ENCODE results near the gene GFAP.
"Not testable (repeated sequence)": the region's sequence is repeated elsewhere in the genome, so short reads cannot be mapped to it uniquely, and the experiment has no call there.

Gene GFAP

GRCh38 chr17:44948315-44948795 lies 33.1 kb upstream of the GFAP start:
- TF ChIP-seq ZFX (IDR thresholded peaks at IDR 0.05), result no peak
- TF ChIP-seq CTCF (conservative IDR thresholded peaks at IDR 0.05), result no peak
- peak overlapping the region; percentile 94 for H3K27ac ChIP-seq

GRCh38 chr17:44947461-44948314 lies 32.4 kb upstream of the GFAP start, which contains the start of gene KIF18B:
Gene KIF18B, minus strand, starts transcription at chr17:44947773. Its CDS starts 11,429 bp downstream, at chr17:44936344.
- peak within 1 kb of the TSS; percentile 94 for H3K27ac ChIP-seq
- no peak for TF ChIP-seq CTCF (conservative IDR thresholded peaks at IDR 0.05)
- TF ChIP-seq ZFX (IDR thresholded peaks at IDR 0.05), result peak; percentile 94

- not testable (repeated sequence) for H3K27ac ChIP-seq
These were observed 30.4 kb upstream of the GFAP start for GRCh38 chr17:44945652-44946051.

- TF ChIP-seq CTCF (conservative IDR thresholded peaks at IDR 0.05) (no peak), ZFX (IDR thresholded peaks at IDR 0.05) (no peak)
- H3K27ac ChIP-seq, result no peak overlapping the region
These were observed 27.2 kb upstream of the GFAP start for GRCh38 chr17:44942456-44942855.

- TF ChIP-seq CTCF (conservative IDR thresholded peaks at IDR 0.05) (no peak), ZFX (IDR thresholded peaks at IDR 0.05) (no peak)
- no peak overlapping the region for H3K27ac ChIP-seq
These were observed 26.5 kb upstream of the GFAP start for GRCh38 chr17:44941712-44942331.

- H3K27ac ChIP-seq, result no peak overlapping the region
- TF ChIP-seq ZFX (IDR thresholded peaks at IDR 0.05) (no peak), CTCF (conservative IDR thresholded peaks at IDR 0.05) (no peak)
These were observed 25.5 kb upstream of the GFAP start for GRCh38 chr17:44940768-44941167.

- H3K27ac ChIP-seq, result no peak overlapping the region
- no peak for TF ChIP-seq CTCF (conservative IDR thresholded peaks at IDR 0.05)
- no peak for TF ChIP-seq ZFX (IDR thresholded peaks at IDR 0.05)
These were observed 25.0 kb upstream of the GFAP start for GRCh38 chr17:44940317-44940716.
